H9 (cell line): ENCODE data around the gene SMYD2. TPM values are rescaled to one million over a fixed set of nuclear protein-coding genes. Genes with fewer than 3 reads are reported as not detected.
"Not testable (repeated sequence)": the region's sequence is repeated elsewhere in the genome, so short reads cannot be mapped to it uniquely, and the experiment has no call there.

Experiments
- DNase-seq: peaks from one replicate; pipeline ENCODE4 v3.0.0-alpha.2; 2017
- H2AFZ ChIP-seq: one replicate; pipeline ENCODE4 v1.6.1; 2013; ENCODE audit warnings: mild to moderate bottlenecking, low read length, control low read depth, moderate library complexity
- H2AK5ac ChIP-seq: 2 replicates; pipeline ENCODE4 v1.6.1; 2013; ENCODE audit warnings: low read length, control low read depth, mixed read lengths; ENCODE audit not compliant: insufficient read length
- H2BK120ac ChIP-seq: one replicate; pipeline ENCODE4 v1.6.1; 2013; ENCODE audit warnings: low read depth, mild to moderate bottlenecking, low read length, control low read depth, inconsistent platforms; ENCODE audit not compliant: poor library complexity, severe bottlenecking
- H2BK12ac ChIP-seq: 2 replicates; pipeline ENCODE4 v1.6.1; 2013; ENCODE audit warnings: low read length, control low read depth, mixed read lengths, low read depth; ENCODE audit not compliant: insufficient read length
- H2BK15ac ChIP-seq: 2 replicates; pipeline ENCODE4 v1.6.1; 2013; ENCODE audit warnings: low read depth, low read length, control low read depth
- H2BK20ac ChIP-seq: one replicate; pipeline ENCODE4 v1.6.1; 2013; ENCODE audit warnings: low read depth, mild to moderate bottlenecking, low read length, control low read depth, inconsistent platforms; ENCODE audit not compliant: poor library complexity, severe bottlenecking
- H2BK5ac ChIP-seq: 2 replicates; pipeline ENCODE4 v1.6.1; 2013; ENCODE audit warnings: low read length, control low read depth, mixed read lengths; ENCODE audit not compliant: insufficient read length
- H3K14ac ChIP-seq: 2 replicates; pipeline ENCODE4 v1.6.1; 2013; ENCODE audit warnings: low read length, control low read depth; ENCODE audit not compliant: insufficient read depth
- H3K18ac ChIP-seq: 2 replicates; pipeline ENCODE4 v1.6.1; 2013; ENCODE audit warnings: low read depth, mild to moderate bottlenecking, mixed read lengths, low read length, control low read depth; ENCODE audit not compliant: insufficient read length
- H3K23ac ChIP-seq: 2 replicates; pipeline ENCODE4 v1.6.1; 2013; ENCODE audit warnings: low read length, control low read depth, mixed read lengths, low read depth; ENCODE audit not compliant: insufficient read length
- H3K23me2 ChIP-seq: 2 replicates; pipeline ENCODE4 v1.6.1; 2013; ENCODE audit warnings: low read depth, mild to moderate bottlenecking, mixed read lengths, low read length, control low read depth; ENCODE audit not compliant: insufficient read length, poor library complexity, severe bottlenecking
- H3K27ac ChIP-seq: 2 replicates; pipeline ENCODE4 v1.5.1; 2013; ENCODE audit warnings: low read length, control low read depth, mixed read lengths, low read depth; ENCODE audit not compliant: insufficient read length
- H3K27me3 ChIP-seq: 2 replicates; pipeline ENCODE4 v1.6.1; 2013; ENCODE audit warnings: low read length, control low read depth, inconsistent platforms; ENCODE audit not compliant: insufficient read depth
- H3K4ac ChIP-seq: 2 replicates; pipeline ENCODE4 v1.6.1; 2013; ENCODE audit warnings: low read depth, mild to moderate bottlenecking, control low read depth, inconsistent platforms, low read length, moderate library complexity
- H3K4me1 ChIP-seq: 2 replicates; pipeline ENCODE4 v1.6.1; 2013; ENCODE audit warnings: low read length, control low read depth, inconsistent platforms; ENCODE audit not compliant: insufficient read depth
- H3K4me2 ChIP-seq: 2 replicates; pipeline ENCODE4 v1.6.1; 2013; ENCODE audit warnings: low read length, control low read depth, mixed read lengths; ENCODE audit not compliant: insufficient read length, insufficient read depth
- H3K56ac ChIP-seq: 2 replicates; pipeline ENCODE4 v1.6.1; 2013; ENCODE audit warnings: low read depth, mild to moderate bottlenecking, mixed read lengths, low read length, control low read depth; ENCODE audit not compliant: insufficient read length
- H3K79me1 ChIP-seq: 2 replicates; pipeline ENCODE4 v1.6.1; 2013; ENCODE audit warnings: low read depth, mild to moderate bottlenecking, moderate library complexity, low read length, control low read depth, inconsistent platforms; ENCODE audit not compliant: insufficient read depth, poor library complexity, severe bottlenecking
- H3K79me2 ChIP-seq: 2 replicates; pipeline ENCODE4 v1.6.1; 2013; ENCODE audit warnings: low read length, control low read depth, inconsistent platforms; ENCODE audit not compliant: insufficient read depth
- H3K9ac ChIP-seq: 2 replicates; pipeline ENCODE4 v1.6.1; 2013; ENCODE audit warnings: low read length, control low read depth, mixed read lengths; ENCODE audit not compliant: insufficient read length; ENCODE audit errors: extremely low read depth
- H3K9me3 ChIP-seq: one replicate; pipeline ENCODE4 v1.6.1; 2013; ENCODE audit warnings: low read depth, low read length, inconsistent platforms; ENCODE audit not compliant: control insufficient read depth
- H3T11ph ChIP-seq: one replicate; pipeline ENCODE4 v1.6.1; 2013; ENCODE audit warnings: mild to moderate bottlenecking, low read length, control low read depth, inconsistent platforms
- H4K20me1 ChIP-seq: one replicate; pipeline ENCODE4 v1.6.1; 2013; ENCODE audit not compliant: control insufficient read depth, insufficient read length, insufficient read depth
- H4K5ac ChIP-seq: 2 replicates; pipeline ENCODE4 v1.6.1; 2013; ENCODE audit warnings: low read depth, mild to moderate bottlenecking, mixed read lengths, low read length, control low read depth; ENCODE audit not compliant: insufficient read length
- H4K8ac ChIP-seq: replicated peaks from 2 replicates; pipeline ENCODE4 v1.6.1; 2013; ENCODE audit warnings: low read length, control low read depth, mixed read lengths, low read depth; ENCODE audit not compliant: insufficient read length
- H4K91ac ChIP-seq: 2 replicates; pipeline ENCODE4 v1.6.1; 2013; ENCODE audit warnings: low read depth, mild to moderate bottlenecking, moderate library complexity, mixed read lengths, low read length, control low read depth; ENCODE audit not compliant: insufficient read length
- H3K27ac Mint-ChIP-seq, 3 experiments: 2 replicates in 2 of 3; 3 replicates in 1 of 3; pipeline ENCODE4 v1.8.0; 2020 to 2021; ENCODE audit warnings: mixed read lengths in 3 of 3, mild to moderate bottlenecking in 1 of 3, moderate library complexity in 1 of 3
- H3K27me3 Mint-ChIP-seq: 2 replicates; pipeline ENCODE4 v1.8.0; 2021; ENCODE audit warnings: low read depth, mild to moderate bottlenecking, moderate library complexity, mixed read lengths
- H3K36me3 Mint-ChIP-seq, 3 experiments: 2 replicates in 2 of 3; 3 replicates in 1 of 3; pipeline ENCODE4 v1.8.0; 2020 to 2021; ENCODE audit warnings: low read depth in 3 of 3, mixed read lengths in 3 of 3; ENCODE audit not compliant: insufficient read depth in 1 of 3
- H3K4me1 Mint-ChIP-seq, 2 experiments: 2 replicates each; pipeline ENCODE4 v1.8.0; 2020; ENCODE audit warnings: mixed read lengths in 2 of 2
- H3K4me3 Mint-ChIP-seq, 2 experiments: 2 replicates in 1 of 2; 3 replicates in 1 of 2; pipeline ENCODE4 v1.8.0; 2020 to 2021; ENCODE audit warnings: mild to moderate bottlenecking in 2 of 2, mixed read lengths in 2 of 2, moderate library complexity in 1 of 2
- H3K9me3 Mint-ChIP-seq, 2 experiments: 2 replicates in 1 of 2; 3 replicates in 1 of 2; pipeline ENCODE4 v1.8.0; 2020; ENCODE audit warnings: mild to moderate bottlenecking in 2 of 2, mixed read lengths in 2 of 2, moderate library complexity in 1 of 2
- WGBS: extraction: QIAGEN DNeasy Blood & Tissue Kit; methylation state at CpG from one replicate; pipeline ENCODE4 v1.1.7; 2013; ENCODE audit warnings: missing lambda C conversion rate, low lambda C conversion rate, mixed read lengths; ENCODE audit not compliant: insufficient read length; ENCODE audit errors: extremely low coverage; 5-methylcytosine and 5-hydroxymethylcytosine counted together
- total RNA-seq: library from RNA; stranded (reverse); gene quantifications from 2 replicates; pipeline ENCODE4 v1.2.1, GENCODE V29; 2021
- TF ChIP-seq, protein P1 (sequence below): fragments of 200-600 bp; sonication (generic); conservative IDR thresholded peaks from 3 replicates; pipeline ENCODE4 v1.8.0; 2021; ENCODE audit warnings: antibody characterized with exemption, mild to moderate bottlenecking

The SMYD2 gene
- total RNA-seq, 1 experiment from 2014 or later, result 10.9 TPM

DNA sequence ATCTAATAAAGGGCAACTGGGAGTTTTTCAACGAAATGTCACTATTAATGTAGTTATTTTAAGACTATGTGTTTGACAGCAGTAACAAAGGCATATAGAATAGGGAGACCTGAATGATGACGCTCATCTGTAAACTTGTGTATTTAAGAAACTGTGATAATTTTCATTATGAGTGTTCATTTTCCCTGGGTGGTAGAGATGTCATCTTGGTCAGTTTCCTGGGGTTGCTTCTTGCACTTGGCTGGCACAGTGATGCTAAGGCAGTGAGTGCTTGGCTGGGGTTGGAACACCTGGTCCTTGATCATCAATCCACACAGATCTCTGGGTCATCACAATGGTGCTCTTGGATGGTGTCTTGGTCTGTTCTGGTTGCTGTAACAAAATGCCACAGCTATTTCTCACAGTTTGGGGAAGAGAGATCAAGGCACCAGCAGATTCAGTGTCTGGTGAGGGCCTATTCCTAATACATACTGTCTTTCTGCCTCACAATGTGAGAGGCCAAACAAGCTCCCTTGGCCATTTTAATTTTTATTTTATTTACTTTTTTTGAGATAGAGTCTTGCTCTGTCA, 7.9 kb upstream of the SMYD2 start:
- Mint-ChIP-seq H3K27me3 (peaks cover 31% of the 10 kb centered on the region), H3K9me3 (no peaks in the 10 kb centered on the region; a peak in 2 of 5 replicates), H3K36me3 (no peaks in the 10 kb centered on the region; a peak in 2 of 7 replicates), H3K4me1 (peaks cover 5 to 11% of the 10 kb centered on the region in 2 experiments), H3K27ac (no peak overlapping the region), H3K4me3 (no peak overlapping the region)
- Histone ChIP-seq H3K56ac (no peak overlapping the region), H4K5ac (no peak overlapping the region), H3K18ac (no peak overlapping the region), H2AK5ac (no peak overlapping the region), H3K23ac (no peak overlapping the region), H2AFZ (no peak overlapping the region), H4K91ac (no peak overlapping the region), H2BK12ac (no peak overlapping the region), H3K4me2 (no peak overlapping the region), H3K9ac (no peak overlapping the region), H3K4me1 (peaks cover 5% of the 10 kb centered on the region), H3T11ph (no peak overlapping the region), H3K27me3 (no peaks in the 10 kb centered on the region; the same call in 1 of the 2 replicates), H3K27ac (no peak overlapping the region), H3K79me1 (no peaks in the 10 kb centered on the region), H2BK120ac (no peak overlapping the region), H3K14ac (no peak overlapping the region), H3K79me2 (no peaks in the 10 kb centered on the region), H3K23me2 (no peaks in the 10 kb centered on the region), H3K9me3 (no peaks in the 10 kb centered on the region), H2BK5ac (no peak overlapping the region), H4K20me1 (no peaks in the 10 kb centered on the region), H3K4ac (no peak overlapping the region), H4K8ac (no peak overlapping the region), H2BK15ac (no peak overlapping the region), H2BK20ac (no peak overlapping the region)
- WGBS, result no CpG with 5 or more reads among the region's 2 CpGs
- no peak for DNase-seq
- TF ChIP-seq, protein P1, sequence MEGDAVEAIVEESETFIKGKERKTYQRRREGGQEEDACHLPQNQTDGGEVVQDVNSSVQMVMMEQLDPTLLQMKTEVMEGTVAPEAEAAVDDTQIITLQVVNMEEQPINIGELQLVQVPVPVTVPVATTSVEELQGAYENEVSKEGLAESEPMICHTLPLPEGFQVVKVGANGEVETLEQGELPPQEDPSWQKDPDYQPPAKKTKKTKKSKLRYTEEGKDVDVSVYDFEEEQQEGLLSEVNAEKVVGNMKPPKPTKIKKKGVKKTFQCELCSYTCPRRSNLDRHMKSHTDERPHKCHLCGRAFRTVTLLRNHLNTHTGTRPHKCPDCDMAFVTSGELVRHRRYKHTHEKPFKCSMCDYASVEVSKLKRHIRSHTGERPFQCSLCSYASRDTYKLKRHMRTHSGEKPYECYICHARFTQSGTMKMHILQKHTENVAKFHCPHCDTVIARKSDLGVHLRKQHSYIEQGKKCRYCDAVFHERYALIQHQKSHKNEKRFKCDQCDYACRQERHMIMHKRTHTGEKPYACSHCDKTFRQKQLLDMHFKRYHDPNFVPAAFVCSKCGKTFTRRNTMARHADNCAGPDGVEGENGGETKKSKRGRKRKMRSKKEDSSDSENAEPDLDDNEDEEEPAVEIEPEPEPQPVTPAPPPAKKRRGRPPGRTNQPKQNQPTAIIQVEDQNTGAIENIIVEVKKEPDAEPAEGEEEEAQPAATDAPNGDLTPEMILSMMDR, result no peak

DNA sequence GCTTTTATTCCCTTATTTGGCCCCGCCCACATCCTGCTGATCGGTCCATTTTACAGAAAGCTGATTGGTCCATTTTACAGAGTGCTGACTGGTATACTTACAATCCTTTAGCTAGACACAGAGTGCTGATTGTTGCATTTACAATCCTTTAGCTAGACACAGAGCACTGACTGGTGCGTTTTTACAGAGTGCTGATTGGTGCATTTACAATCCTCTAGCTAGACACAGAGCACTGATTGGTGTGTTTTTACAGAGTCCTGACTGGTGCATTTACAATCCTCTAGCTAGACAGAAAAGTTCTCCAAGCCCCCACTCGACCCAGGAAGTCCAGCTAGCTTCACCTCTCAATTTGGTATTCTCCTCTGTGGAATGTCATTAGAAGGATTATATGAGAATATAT, 5.3 kb upstream of the SMYD2 start:
- H2AK5ac ChIP-seq, H3K27ac Mint-ChIP-seq, H3K27me3 ChIP-seq, H2AFZ ChIP-seq, H3K4me3 Mint-ChIP-seq, H3T11ph ChIP-seq, H3K79me2 ChIP-seq, H3K4me2 ChIP-seq, DNase-seq, H3K18ac ChIP-seq, H2BK20ac ChIP-seq, H3K9me3 ChIP-seq, H2BK12ac ChIP-seq, H2BK15ac ChIP-seq, H2BK120ac ChIP-seq, H3K9ac ChIP-seq, H3K27ac ChIP-seq, H3K14ac ChIP-seq, H3K9me3 Mint-ChIP-seq, H3K4me1 ChIP-seq, H3K36me3 Mint-ChIP-seq, H4K5ac ChIP-seq, H3K79me1 ChIP-seq, H4K20me1 ChIP-seq, H3K4ac ChIP-seq, H3K23ac ChIP-seq, H4K91ac ChIP-seq, H3K23me2 ChIP-seq, H3K56ac ChIP-seq, H4K8ac ChIP-seq, H2BK5ac ChIP-seq: not testable (repeated sequence)
- Mint-ChIP-seq H3K4me1 (peaks cover 15 to 20% of the 10 kb centered on the region in 2 experiments), H3K27me3 (peaks cover 53% of the 10 kb centered on the region)
- no CpG with 5 or more reads among the region's 4 CpGs for WGBS
